ENCODE measurements around the gene PLD1. TPM values are rescaled to one million over a fixed set of nuclear protein-coding genes. Genes with fewer than 3 reads are reported as not detected.

The PLD1 gene
- total RNA-seq, 4 donors from 2014 or later: 7.0 to 17.1 (median 13.6) TPM

- no peak for ATAC-seq
- Histone ChIP-seq H3K4me3 (no peak overlapping the region), H3K36me3 (no peaks in the 10 kb centered on the region), H3K27ac (no peak overlapping the region), H3K9me3 (no peaks in the 10 kb centered on the region), H3K4me1 (no peaks in the 10 kb centered on the region), H3K27me3 (no peaks in the 10 kb centered on the region)
- 88 to 90% methylated on average over 3 of the region's 3 CpGs for WGBS, 2 donors (ENCODE audit: low coverage in 1 of 2)
- TF ChIP-seq POLR2AphosphoS5 (IDR thresholded peaks at IDR 0.05) (no peak), EP300 (IDR thresholded peaks at IDR 0.05) (no peak), POLR2A (IDR thresholded peaks at IDR 0.05) (no peak), CTCF (IDR thresholded peaks at IDR 0.05) (no peak)
Measured at GRCh38 chr3:171558188-171558696, 252.0 kb downstream of the PLD1 start.

- no peaks in the 10 kb centered on the region for H3K27me3 ChIP-seq
- no peak overlapping the region for H3K27ac ChIP-seq
- H3K4me1 ChIP-seq: no peaks in the 10 kb centered on the region
- no peak for ATAC-seq
- TF ChIP-seq POLR2A (IDR thresholded peaks at IDR 0.05) (no peak), EP300 (IDR thresholded peaks at IDR 0.05) (no peak), CTCF (IDR thresholded peaks at IDR 0.05) (no peak)
- no peaks in the 10 kb centered on the region for H3K36me3 ChIP-seq
- no peak overlapping the region for H3K4me3 ChIP-seq
- no peaks in the 10 kb centered on the region for H3K9me3 ChIP-seq
Measured at GRCh38 chr3:171557173-171557572, 253.1 kb downstream of the PLD1 start.

- no peaks in the 10 kb centered on the region for H3K4me1 ChIP-seq
- no peak overlapping the region for H3K27ac ChIP-seq
- no peak for TF ChIP-seq POLR2AphosphoS5 (IDR thresholded peaks at IDR 0.05)
- no peak for TF ChIP-seq POLR2A (IDR thresholded peaks at IDR 0.05)
- TF ChIP-seq EP300 (IDR thresholded peaks at IDR 0.05): no peak
- no peak for TF ChIP-seq CTCF (IDR thresholded peaks at IDR 0.05)
- H3K36me3 ChIP-seq: no peaks in the 10 kb centered on the region
- no peak for ATAC-seq
- 48 to 65% methylated on average over 2 to 4 of the region's 4 CpGs for WGBS, 2 donors (ENCODE audit: low coverage in 1 of 2)
- no peak overlapping the region for H3K4me3 ChIP-seq
- H3K9me3 ChIP-seq: no peaks in the 10 kb centered on the region
- H3K27me3 ChIP-seq: no peaks in the 10 kb centered on the region
Measured at GRCh38 chr3:171556574-171557145, 253.6 kb downstream of the PLD1 start.

GRCh38 chr3:171556148-171556547 is 254.1 kb downstream of the PLD1 start:
- no peak overlapping the region for H3K4me3 ChIP-seq
- no peaks in the 10 kb centered on the region for H3K9me3 ChIP-seq
- H3K36me3 ChIP-seq: no peaks in the 10 kb centered on the region
- 28 to 32% methylated on average over 2 to 5 of the region's 5 CpGs for WGBS, 2 donors (ENCODE audit: low coverage in 1 of 2)
- no peak for ATAC-seq
- no peaks in the 10 kb centered on the region for H3K4me1 ChIP-seq
- H3K27me3 ChIP-seq: no peaks in the 10 kb centered on the region
- no peak overlapping the region for H3K27ac ChIP-seq
- TF ChIP-seq EP300 (IDR thresholded peaks at IDR 0.05) (no peak), POLR2A (IDR thresholded peaks at IDR 0.05) (no peak), CTCF (IDR thresholded peaks at IDR 0.05) (no peak), POLR2AphosphoS5 (IDR thresholded peaks at IDR 0.05) (no peak)

GRCh38 chr3:171553086-171553485 is 257.2 kb downstream of the PLD1 start:
- H3K9me3 ChIP-seq: no peaks in the 10 kb centered on the region
- no peaks in the 10 kb centered on the region for H3K36me3 ChIP-seq
- WGBS, 2 donors (ENCODE audit: low coverage in 1 of 2): 65 to 77% methylated on average over 2 of the region's 2 CpGs
- no peaks in the 10 kb centered on the region for H3K4me1 ChIP-seq
- no peak overlapping the region for H3K27ac ChIP-seq
- no peak overlapping the region for H3K4me3 ChIP-seq
- no peak for ATAC-seq
- no peaks in the 10 kb centered on the region for H3K27me3 ChIP-seq
- TF ChIP-seq POLR2A (IDR thresholded peaks at IDR 0.05) (no peak), POLR2AphosphoS5 (IDR thresholded peaks at IDR 0.05) (no peak), EP300 (IDR thresholded peaks at IDR 0.05) (no peak), CTCF (IDR thresholded peaks at IDR 0.05) (no peak)

Data from gastroesophageal sphincter (tissue), 4 donors.